Dermis blood vessel endothelial cell (primary cell): Measurements from ENCODE around the gene XPOT. TPM values are rescaled to one million over a fixed set of nuclear protein-coding genes. Genes with fewer than 3 reads are reported as not detected.

Experiments used
- DNase-seq: peaks from one replicate; pipeline ENCODE4 v3.0.0; 2010
- total RNA-seq: library from RNA; depleted of rRNA; stranded (reverse); fragments of >200 nt; gene quantifications from 2 replicates; pipeline ENCODE4 v1.2.3, GENCODE V29; 2014

The XPOT gene
- total RNA-seq, 1 donor from 2014 or later, result 52.9 TPM

DNA sequence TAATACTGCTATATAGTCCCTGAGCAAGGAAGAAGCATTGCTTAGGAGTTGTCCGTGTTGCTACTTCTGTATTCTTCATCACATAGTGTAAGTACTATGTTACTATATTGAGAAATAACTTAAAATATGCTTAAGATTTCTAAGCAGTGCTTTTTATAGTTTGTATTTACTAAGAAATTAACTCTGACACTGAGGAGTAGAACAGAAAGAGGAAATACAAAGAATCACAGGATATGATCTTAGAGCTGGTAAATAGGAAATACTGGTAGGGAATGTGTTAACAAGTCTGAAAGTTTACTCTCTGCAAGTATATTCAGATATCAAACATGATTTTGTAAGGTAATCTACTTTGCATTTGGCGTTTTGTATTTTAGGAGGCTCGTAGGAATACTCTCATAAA is 15.5 kb downstream of the XPOT start:
- peak; percentile 53 for DNase-seq

GRCh38 chr12:64427988-64428387 is 23.8 kb downstream of the XPOT start:
- DNase-seq, result no peak

- DNase-seq, result no peak
These were observed 24.8 kb downstream of the XPOT start for GRCh38 chr12:64428956-64429355.

- DNase-seq, result no peak
These were observed 26.7 kb downstream of the XPOT start for GRCh38 chr12:64430886-64431285.

GRCh38 chr12:64431791-64432190 is 27.6 kb downstream of the XPOT start:
- no peak for DNase-seq

DNA sequence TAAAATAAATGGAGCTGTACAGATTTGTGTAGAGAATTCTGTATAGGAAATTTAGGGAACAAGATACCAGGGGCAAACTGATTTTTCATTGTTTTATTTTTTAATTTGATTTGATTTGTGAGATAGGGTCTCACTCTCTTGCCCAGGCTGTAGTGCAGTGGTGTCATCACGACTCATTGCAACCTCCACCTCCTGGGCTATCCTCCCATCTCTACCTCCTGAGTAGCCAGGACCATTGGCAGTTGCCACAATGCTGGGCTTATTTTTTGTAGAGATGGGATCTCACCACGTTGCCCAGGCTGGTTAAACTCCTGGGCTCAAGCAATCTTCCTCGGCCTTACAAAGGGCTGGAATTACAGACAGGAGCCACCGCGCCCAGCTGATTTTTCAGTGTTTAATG is 29.7 kb downstream of the XPOT start:
- no peak for DNase-seq

GRCh38 chr12:64440100-64440499 is 35.9 kb downstream of the XPOT start:
- DNase-seq, result no peak

- DNase-seq, result no peak
These were observed 41.3 kb downstream of the XPOT start for GRCh38 chr12:64445490-64445889.

DNA sequence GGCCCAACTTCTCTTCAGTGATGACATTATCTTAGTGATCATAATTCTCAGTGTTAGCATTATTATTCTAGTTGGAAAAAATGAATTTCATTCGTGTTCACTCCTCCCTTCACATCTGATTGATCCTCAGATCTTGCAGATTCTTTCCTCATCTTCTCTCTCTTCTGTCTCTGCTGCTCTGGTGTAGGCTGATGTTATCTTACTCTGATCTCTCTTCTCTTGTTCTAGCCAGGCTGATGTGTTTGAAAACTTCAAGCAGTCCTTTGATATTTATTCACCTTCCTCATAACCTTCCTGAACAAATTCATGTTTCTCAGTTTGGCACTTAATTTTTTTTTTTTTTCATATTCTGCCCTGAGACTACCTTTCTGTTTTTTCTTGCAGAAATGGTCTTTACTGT is 42.1 kb downstream of the XPOT start:
- DNase-seq, result no peak

DNA sequence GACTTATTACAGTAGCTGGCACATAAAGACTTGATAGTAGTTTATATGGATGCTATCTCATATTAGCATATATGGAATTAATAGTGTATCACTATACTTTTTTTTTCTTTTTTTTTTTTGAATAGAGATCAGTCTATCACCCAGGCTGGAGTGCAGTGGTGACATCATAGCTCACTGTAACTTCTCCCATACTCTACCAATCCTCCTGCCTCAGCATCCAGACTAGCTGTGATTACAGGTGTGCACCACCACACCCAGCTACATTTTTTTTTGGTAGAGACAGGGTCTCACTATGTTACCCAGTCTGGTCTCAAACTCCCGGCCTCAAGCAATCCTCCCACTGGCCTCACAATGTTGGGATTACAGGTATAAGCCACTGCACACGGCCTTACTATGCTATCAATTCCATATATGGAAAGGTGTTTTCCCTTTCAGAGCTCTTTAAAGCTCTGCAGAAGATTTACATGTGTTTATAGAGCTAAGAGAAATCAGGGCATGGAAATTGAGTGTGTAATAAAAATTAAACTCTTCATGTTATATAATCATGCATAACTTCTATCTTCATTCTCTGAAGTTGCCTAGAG is 46.0 kb downstream of the XPOT start:
- DNase-seq, result no peak

GRCh38 chr12:64450711-64451486 is 46.7 kb downstream of the XPOT start:
- no peak for DNase-seq

GRCh38 chr12:64451687-64452558 is 47.7 kb downstream of the XPOT start, which contains the start of gene TBK1:
TSS of gene TBK1 (plus strand) at chr12:64452120. CDS start at chr12:64455871, 3,751 bp downstream.
- DNase-seq, result peak; percentile 92

GRCh38 chr12:64452559-64453329 is 48.6 kb downstream of the XPOT start:
- DNase-seq, result peak; percentile 79

- DNase-seq, result no peak
These were observed 51.3 kb downstream of the XPOT start for GRCh38 chr12:64455506-64455905.

- DNase-seq, result no peak
These were observed 51.9 kb downstream of the XPOT start for GRCh38 chr12:64456119-64456518.

- peak; percentile 80 for DNase-seq
These were observed 52.8 kb downstream of the XPOT start for GRCh38 chr12:64457032-64457431.

DNA sequence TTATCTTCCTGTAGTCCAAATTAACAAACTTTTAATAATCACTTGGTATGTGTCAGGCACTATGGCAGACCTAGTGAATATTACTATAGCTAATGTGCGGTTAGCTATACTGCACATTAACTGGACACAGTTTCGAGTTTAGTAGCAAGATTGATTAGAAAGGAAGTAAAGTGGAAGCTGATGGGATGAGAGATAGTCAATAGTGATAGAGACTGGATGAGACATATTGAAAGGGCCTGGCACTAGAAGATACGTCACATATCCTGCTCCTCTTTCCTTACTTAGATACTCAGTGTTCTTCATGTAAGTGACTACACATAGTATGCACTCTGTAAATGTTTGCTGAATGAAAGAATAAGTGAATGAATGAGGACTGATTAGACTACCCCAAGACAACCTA is 53.3 kb downstream of the XPOT start:
- peak; percentile 7 for DNase-seq

GRCh38 chr12:64457923-64458322 is 53.7 kb downstream of the XPOT start:
- no peak for DNase-seq

DNA sequence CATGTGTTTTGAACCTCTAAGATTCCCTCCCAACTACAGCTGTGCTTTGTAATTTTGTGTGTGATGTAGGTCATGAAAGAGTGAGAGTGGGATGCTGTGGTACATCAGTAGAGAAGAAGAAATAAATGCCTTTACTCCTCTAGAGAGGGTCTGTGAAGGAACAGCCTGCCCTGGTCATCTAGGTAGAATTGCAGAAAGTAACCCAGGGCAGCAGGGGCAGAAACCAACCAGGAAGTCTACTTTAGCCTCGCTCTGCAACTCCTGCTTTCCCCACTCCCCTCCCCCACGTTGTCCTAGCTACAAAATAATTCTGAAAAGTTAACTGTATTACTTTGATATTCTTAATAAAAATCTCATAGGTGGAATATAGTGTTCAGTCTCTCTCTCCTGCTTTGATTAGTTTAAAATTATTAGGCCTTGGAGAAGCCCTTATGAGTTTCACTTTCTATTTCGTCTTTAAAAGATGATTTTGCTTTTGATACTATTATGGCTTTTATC is 55.3 kb downstream of the XPOT start:
- DNase-seq, result peak; percentile 36

DNA sequence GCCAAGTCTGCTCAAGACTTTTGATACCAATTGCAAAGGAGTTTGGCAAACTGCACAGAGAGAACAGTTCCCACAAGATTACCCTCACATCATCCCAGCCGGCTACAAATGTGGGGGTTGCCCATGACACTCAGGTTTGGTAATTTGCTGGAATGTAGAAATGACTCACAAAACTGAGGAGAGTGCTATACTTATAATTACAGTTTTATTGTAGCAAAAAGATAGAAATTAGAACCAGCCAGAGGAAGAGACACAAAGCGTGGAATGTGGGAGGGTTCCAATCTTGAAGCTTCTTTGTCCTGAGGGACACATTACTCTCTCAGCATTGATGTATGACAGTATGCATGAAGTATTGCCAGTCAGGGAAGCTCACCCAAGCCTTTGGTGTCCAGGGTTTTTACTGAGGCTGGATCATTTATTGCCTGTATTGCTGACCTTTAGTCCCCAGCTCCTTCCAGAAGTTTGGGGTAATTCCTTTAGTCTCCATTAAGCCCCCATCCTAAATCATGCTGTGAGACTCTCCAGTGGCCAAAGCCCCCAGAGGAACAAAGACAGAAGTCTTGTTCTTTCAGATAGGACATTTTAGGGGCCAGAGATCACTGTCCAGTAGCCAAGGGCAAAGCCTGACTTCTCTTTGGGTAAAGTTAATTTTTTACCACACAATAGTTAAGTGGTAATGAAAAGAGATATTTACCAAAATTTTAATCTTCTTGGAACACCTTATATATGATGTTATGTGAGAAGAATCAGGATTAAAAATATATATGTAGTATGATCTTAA is 57.6 kb downstream of the XPOT start:
- peak; percentile 26 for DNase-seq

DNA sequence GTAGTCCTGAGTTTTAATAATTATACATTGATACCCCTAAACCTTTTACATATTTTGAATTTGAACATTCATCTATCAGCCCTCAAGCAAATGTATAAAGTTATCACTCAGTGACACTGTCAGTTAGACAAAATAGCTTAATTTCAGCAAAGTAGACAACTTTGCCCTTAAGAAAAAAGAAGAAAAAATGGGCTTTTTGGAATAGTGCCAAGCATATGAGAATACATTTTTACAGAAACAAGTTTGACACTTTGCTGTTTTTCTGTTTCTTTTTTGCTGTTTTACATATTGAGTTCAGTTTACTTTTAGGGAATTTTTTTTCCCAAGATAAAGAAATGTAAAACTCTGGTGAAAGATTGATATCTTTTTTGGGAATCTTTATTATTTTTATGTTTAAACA is 62.0 kb downstream of the XPOT start:
- DNase-seq, result peak; percentile 10

GRCh38 chr12:64468966-64469365 is 64.8 kb downstream of the XPOT start:
- no peak for DNase-seq
